Lower lobe of right lung (tissue), 2 donors: ENCODE data around the gene FBXO24. TPM values are rescaled to one million over a fixed set of nuclear protein-coding genes. Genes with fewer than 3 reads are reported as not detected.

Source experiments
- ATAC-seq, 2 donors: fragments of 200-7000 bp; cut with Tn5 transposase; one replicate each; pipeline ENCODE4 v1.9.1; 2020 to 2022; ENCODE audit warnings: mild to moderate bottlenecking in 2 of 2, moderate library complexity in 2 of 2
- DNase-seq: peaks from one replicate; pipeline ENCODE4 v3.0.0-alpha.2; 2020
- H3K27ac ChIP-seq: fragments of 200-600 bp; one replicate; pipeline ENCODE4 v1.8.0; 2022
- H3K27me3 ChIP-seq: fragments of 200-600 bp; one replicate; pipeline ENCODE4 v1.8.0; 2022; ENCODE audit warnings: low read depth
- H3K36me3 ChIP-seq: fragments of 200-600 bp; one replicate; pipeline ENCODE4 v1.8.0; 2022; ENCODE audit warnings: mild to moderate bottlenecking
- H3K4me1 ChIP-seq: fragments of 200-600 bp; one replicate; pipeline ENCODE4 v1.8.0; 2022
- H3K4me3 ChIP-seq: fragments of 200-600 bp; one replicate; pipeline ENCODE4 v1.8.0; 2022; ENCODE audit warnings: mild to moderate bottlenecking
- H3K9me3 ChIP-seq: fragments of 200-600 bp; one replicate; pipeline ENCODE4 v1.8.0; 2022
- intact Hi-C: fragments of 100-400 bp; cut with DNase I; formaldehyde crosslinking; loops from one replicate; pipeline ENCODE4 v1.11.0; 2022
- total RNA-seq: library from RNA; stranded (reverse); fragmentation: NEBNext Ultra II Directional; extraction: Animal tissue kit (Norgen Biotek cat#: 25700); gene quantifications from one replicate; pipeline ENCODE4 v1.2.1, GENCODE V29; 2021
- TF ChIP-seq, protein P1 (sequence below): fragments of 200-600 bp; IDR thresholded peaks from one replicate; pipeline ENCODE4 v1.8.0; 2022; ENCODE audit warnings: antibody characterized with exemption, mild to moderate bottlenecking
- donor health status: DM: no; HTN: yes; CAD: no; lungs with severe emphysema.

The FBXO24 gene
- total RNA-seq, 1 donor from 2014 or later, result 0.74 TPM

DNA sequence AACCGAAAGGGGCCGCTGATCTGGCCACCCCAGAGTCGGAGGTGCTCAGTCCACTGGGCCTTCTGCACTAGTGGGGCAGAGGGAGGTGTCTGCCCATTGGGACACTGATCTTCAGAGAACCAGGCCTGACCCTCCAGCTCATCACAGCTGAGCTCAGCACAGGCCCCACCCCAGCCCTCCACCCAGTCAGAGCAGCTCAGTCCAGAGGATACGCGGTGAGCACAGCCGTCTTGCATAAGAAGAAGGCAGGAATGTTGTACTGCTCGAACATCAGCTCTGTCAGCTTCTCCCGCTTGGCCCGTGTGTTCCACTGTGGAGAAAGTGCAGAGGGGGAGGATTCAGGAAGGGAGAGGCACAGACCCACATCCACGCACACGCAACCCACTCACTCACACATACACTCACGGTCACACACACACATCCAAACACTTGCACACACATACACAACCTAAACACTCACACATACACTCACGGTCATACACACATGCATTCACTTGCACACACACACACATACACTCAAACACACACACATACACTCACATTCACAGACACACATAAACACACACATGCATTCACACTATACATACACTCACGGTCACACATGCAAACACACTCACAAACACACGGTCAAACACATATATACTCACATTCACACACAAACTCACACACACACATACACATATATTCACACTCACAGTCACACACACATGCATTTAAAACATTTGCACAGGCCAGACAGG is 63.9 kb downstream of the FBXO24 start:
- Histone ChIP-seq H3K4me1 (no peaks in the 10 kb centered on the region), H3K27me3 (peaks cover 43% of the 10 kb centered on the region), H3K9me3 (no peaks in the 10 kb centered on the region), H3K4me3 (no peak overlapping the region), H3K36me3 (no peaks in the 10 kb centered on the region), H3K27ac (no peak overlapping the region)
- peak in 1 of 2 donors; percentile 26 for ATAC-seq
- TF ChIP-seq, protein P1, sequence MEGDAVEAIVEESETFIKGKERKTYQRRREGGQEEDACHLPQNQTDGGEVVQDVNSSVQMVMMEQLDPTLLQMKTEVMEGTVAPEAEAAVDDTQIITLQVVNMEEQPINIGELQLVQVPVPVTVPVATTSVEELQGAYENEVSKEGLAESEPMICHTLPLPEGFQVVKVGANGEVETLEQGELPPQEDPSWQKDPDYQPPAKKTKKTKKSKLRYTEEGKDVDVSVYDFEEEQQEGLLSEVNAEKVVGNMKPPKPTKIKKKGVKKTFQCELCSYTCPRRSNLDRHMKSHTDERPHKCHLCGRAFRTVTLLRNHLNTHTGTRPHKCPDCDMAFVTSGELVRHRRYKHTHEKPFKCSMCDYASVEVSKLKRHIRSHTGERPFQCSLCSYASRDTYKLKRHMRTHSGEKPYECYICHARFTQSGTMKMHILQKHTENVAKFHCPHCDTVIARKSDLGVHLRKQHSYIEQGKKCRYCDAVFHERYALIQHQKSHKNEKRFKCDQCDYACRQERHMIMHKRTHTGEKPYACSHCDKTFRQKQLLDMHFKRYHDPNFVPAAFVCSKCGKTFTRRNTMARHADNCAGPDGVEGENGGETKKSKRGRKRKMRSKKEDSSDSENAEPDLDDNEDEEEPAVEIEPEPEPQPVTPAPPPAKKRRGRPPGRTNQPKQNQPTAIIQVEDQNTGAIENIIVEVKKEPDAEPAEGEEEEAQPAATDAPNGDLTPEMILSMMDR, result no peak
- intact Hi-C loops, result no loop called here
- DNase-seq, result no peak

Other genes with a start within 250 kb of the FBXO24 start
- 35.9 TPM for gene PILRB, start 228.2 kb upstream of the FBXO24 start, total RNA-seq
- gene PILRA, start 212.8 kb upstream of the FBXO24 start, total RNA-seq, result 48.7 TPM
- gene ZCWPW1, start 157.6 kb upstream of the FBXO24 start, total RNA-seq, result 4.9 TPM
- gene MEPCE, start 156.5 kb upstream of the FBXO24 start, total RNA-seq, result 36.3 TPM
- 24.5 TPM for gene PPP1R35, start 149.8 kb upstream of the FBXO24 start, total RNA-seq
- gene SPACDR, start 122.1 kb upstream of the FBXO24 start, total RNA-seq, result 1.7 TPM
- gene TSC22D4, start 107.1 kb upstream of the FBXO24 start, total RNA-seq, result 53.6 TPM
- gene NYAP1, start 102.4 kb upstream of the FBXO24 start, total RNA-seq, result 1.1 TPM
- 22.9 TPM for gene AGFG2, start 47.1 kb upstream of the FBXO24 start, total RNA-seq
- 10.6 TPM for gene SAP25, start 12.4 kb upstream of the FBXO24 start, total RNA-seq
- gene LRCH4, start 199 bp upstream of the FBXO24 start, total RNA-seq, result 80.3 TPM
- gene PCOLCE, start 16.0 kb downstream of the FBXO24 start, total RNA-seq, result 75.2 TPM
- 19.5 TPM for gene MOSPD3, start 26.2 kb downstream of the FBXO24 start, total RNA-seq
- gene TFR2, start 55.2 kb downstream of the FBXO24 start, total RNA-seq, result 0.35 TPM
- gene ACTL6B, start 70.1 kb downstream of the FBXO24 start, total RNA-seq, result not detected
- 247 TPM for gene GNB2, start 87.4 kb downstream of the FBXO24 start, total RNA-seq
- 53.4 TPM for gene GIGYF1, start 107.9 kb downstream of the FBXO24 start, total RNA-seq
- gene POP7, start 119.8 kb downstream of the FBXO24 start, total RNA-seq, result 21.5 TPM
- gene EPO, start 134.1 kb downstream of the FBXO24 start, total RNA-seq, result not detected
- gene ZAN, start 147.3 kb downstream of the FBXO24 start, total RNA-seq, result not detected
- gene EPHB4, start 241.2 kb downstream of the FBXO24 start, total RNA-seq, result 68.6 TPM